Ramos (cell line): ENCODE data around the gene FCSK.

ENCODE experiments used
- in situ Hi-C: fragments of 300-500 bp; cut with MboI; formaldehyde crosslinking; loops from one replicate; pipeline ENCODE4 v1.14.3; 2022; ENCODE audit warnings: low sequenced_read_pairs; ENCODE audit not compliant: unreplicated experiment

FCSK gene

DNA sequence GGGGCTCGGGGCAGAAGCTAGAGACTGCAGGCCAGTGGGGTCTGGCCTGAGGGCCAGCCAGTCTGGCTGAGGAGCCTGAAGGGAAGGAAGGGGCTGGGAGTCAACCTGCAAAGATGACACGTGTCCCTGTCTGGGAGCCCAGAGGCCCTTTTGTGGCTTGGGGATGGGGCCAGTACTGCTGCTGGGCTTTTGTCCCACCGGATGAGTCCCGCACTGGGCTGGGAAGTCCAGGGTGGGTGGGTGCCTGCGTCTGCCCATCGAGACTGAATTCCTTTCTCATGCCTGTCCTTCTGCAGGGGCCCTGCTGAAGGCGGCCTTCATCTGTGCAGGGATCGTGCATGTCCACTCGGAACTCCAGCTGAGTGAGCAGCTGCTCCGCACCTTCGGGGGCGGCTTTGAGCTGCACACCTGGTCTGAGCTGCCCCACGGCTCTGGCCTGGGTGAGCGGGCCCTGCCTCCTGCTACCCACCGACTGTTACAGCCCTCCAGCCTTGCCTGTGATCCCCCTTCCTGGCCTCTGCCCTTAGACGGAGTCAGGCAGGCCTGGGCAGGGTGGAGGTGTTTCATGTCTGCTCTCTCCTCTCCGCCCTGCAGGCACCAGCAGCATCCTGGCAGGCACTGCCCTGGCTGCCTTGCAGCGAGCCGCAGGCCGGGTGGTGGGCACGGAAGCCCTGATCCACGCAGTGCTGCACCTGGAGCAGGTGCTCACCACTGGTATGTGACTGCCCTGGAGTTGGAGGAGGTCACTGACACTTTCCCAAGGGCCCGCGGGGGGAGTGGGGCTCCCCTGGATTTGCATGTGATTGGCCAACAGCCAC lies 20.9 kb downstream of the FCSK start:
- in situ Hi-C loops = no loop called here

DNA sequence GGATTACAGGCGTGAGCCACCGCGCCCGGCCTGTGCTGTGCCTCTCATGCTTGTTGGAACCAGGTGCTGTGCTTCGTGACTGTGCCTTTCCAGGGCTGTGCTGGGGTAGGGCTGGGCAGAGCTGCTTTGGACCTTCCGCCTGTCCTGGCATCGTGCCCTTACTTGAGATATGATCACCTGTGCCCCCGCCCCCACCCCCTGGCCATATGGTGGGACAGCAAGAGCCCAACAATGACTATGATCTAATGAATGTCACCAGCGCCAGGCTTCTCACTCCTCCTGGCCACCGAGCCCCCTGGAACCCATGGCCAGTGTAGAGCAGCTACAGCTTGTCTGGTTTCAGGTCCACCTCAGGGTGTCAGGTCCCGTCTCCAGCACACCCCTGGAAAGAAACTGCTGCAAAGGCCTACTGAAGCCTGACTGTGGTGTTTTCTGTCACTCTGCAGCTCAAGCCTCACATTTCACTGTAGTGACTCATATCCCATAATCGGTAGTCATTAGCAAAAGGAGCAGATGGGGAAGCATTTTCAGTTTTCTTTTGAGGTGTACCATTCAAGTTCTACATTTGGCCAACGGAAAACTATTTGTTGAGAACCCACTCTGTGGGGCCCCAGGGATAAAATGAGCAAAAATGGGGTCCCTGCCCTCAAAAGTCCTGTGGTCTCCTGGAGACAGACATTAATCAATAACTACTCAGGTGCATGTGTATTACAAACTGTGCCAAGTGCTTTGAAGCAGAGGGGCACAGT lies 22.1 kb downstream of the FCSK start:
- in situ Hi-C loops = no loop called here

DNA sequence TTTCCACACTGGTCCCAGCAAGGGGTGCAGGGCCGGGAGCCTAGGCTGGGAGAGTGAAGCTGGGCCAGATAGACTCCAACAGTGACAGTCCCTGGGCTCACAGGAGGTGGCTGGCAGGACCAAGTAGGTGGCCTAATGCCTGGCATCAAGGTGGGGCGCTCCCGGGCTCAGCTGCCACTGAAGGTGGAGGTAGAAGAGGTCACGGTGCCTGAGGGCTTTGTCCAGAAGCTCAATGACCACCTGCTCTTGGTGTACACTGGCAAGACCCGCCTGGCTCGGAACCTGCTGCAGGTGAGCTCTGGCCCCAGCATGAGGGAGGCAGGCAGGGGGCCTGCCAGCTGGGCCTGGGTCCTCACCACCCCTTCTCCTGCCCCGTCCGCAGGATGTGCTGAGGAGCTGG lies 23.8 kb downstream of the FCSK start:
- in situ Hi-C loops = no loop called here

DNA sequence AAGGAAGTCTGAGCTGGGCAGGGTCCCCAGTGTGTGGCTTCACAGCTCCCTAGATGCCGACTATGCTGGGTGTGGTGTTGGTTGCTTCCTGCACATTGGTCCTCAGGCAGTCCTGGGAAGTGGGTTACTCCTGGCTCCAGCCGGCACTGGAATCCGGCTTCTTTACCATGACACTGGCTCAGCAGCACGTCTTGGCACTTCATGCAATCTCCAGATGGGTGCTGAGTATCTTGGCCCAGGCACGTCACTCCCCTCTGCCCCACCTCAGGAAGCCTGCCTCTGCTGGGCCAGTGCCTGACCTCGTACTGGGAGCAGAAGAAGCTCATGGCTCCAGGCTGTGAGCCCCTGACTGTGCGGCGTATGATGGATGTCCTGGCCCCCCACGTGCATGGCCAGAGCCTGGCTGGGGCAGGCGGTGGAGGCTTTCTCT lies 24.5 kb downstream of the FCSK start:
- in situ Hi-C loops = no loop called here

DNA sequence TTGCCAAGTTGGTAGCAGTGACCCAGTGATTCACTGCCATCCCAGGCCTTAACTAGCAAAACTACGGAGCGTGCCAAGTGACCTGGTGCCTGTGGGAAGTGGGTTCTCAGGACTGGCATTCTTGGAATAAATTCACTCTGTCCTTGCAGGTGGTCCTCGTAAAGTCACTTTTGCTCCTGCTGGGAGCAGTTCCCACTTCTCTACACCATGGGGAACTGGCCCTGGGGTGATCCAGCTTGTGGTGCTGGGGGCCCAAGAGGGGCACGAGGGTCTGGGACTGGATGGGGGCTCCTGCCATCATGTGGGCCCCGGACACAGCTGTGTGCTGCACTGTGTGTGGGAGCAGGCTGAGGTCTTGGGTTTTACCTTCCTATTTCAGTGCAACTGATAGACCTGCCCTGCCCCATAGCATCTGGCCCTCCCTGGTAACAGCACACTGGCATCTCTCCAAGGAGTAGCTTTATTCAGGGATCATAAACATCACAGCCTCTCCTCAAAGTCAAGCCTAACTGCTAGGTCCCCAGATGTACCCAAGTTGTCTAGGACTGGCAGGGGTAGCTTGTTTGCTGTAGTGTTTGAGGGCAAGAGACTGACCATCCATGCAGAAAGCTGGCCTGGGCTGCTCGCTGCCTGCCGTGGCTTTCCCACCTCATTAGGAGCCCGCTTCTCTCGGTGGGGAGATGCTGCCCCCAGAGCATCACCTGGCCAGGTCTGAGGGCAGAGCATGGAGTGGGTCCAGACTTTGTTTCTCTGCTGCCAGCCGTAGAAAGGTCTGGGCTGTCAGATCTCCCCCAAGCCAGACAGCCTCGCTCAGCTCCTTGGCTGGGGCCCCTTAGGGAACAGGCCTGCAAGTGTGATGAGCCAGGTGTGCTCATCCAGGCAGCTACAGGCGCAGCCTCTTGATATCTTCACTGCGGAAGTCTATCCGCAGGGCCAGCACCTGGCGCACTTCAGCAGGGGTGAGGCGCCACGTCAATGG lies 26.0 kb downstream of the FCSK start:
- in situ Hi-C loops = no loop called here

DNA sequence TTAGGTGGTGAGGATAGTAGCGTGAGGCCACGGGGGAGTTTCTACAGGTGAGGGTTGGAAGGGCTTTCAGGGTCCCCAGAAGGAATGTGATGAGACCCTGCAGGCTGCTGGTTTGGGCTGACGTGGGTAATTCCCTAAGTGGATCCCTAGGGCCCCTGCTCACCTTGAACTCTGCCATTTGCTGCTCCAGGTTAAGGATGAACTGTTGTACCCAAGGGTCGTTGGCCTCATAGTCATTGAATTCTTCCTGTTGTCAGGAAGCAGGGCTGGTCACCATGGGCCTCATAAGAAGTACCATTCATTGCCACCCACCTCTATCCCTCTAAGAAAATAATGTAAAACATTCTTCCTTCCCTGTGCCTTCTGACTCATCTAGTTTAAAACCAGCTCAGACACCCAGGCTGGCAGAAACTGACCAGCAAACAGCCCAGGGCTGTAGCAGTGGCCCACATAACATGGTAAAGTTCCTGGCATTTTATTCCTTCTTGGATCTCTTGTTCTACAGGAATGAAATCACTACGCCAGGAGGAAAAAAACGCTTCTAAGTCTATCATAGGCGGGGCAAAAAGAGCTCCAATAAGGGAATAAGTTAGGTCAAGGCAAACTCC lies 27.6 kb downstream of the FCSK start:
- in situ Hi-C loops = no loop called here

DNA sequence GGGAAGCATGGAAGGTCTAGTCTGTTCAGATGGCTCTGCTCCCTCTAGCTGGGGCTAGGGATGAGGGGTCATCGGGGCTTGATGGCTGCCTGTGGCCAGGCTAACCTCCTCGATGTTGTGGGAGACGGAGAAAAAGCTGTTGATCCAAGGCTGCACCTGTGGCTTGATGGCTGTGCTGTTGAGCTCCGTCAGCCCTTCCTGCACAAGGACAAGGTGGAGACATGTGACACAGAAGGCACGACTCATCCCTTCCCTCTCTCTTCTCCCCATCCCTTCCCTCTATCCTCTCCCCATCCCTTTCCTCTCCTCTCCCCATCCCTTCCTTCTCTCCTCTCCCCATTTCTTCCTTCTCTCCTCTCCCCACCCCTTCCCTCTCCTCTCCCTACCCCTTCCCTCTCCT lies 28.2 kb downstream of the FCSK start:
- in situ Hi-C loops = no loop called here

DNA sequence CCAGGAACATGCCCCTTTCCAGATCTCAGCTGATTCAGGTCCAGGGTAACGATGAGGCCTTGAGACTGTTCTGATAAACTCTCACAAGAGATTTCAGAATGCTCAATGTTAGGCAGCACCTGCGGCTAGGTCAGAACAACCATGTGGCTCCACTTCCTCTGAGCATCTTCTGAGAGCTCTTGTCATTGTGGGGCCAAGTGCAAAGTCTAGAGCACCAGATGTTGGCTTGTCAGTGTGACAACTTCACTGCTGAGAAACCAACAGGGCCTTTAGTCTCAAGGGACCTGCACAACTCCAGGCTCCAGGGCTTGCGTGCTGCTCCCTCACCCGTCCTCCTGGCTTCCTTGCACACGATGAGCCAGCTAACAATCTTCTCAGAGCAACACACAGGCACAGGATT lies 29.0 kb downstream of the FCSK start:
- in situ Hi-C loops = no loop called here

DNA sequence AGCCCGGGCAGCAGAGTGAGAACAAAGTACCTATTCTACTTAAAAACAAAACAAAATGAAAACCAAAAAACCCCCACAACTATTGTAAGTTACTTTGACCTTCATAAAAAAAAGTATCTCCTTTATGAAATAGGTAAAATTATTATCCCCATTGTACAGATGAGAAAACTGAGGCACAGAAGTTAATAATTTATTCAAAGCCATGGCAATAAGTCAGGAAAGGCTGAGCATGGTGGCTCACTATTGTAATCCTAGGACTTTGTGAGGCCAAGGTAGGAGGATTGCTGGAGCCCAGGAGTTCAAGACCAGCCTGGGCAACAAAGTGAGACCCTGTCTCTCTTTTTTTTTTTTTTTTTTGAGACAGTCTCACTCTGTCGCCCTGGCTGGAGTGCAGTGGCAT lies 30.5 kb downstream of the FCSK start:
- in situ Hi-C loops = no loop called here

DNA sequence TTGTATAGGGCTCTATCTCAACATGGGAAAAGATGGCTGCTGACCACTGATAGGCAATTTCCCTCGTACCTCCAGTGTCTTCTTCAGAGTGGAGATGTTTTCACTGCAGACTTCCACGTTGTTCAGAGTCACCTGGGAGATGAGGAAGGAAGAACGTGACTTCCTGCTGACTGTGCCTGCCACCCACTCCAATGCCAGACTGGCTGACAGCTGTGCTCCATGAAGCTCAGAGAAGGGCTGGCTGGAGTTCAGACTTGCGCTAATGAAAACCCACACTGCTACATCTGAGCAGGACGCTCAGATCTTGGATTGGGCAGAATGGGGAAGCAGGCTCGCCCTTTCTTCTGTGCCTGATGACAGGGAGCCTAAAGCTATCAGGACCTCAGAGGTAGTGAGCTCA lies 35.9 kb downstream of the FCSK start:
- in situ Hi-C loops = no loop called here

DNA sequence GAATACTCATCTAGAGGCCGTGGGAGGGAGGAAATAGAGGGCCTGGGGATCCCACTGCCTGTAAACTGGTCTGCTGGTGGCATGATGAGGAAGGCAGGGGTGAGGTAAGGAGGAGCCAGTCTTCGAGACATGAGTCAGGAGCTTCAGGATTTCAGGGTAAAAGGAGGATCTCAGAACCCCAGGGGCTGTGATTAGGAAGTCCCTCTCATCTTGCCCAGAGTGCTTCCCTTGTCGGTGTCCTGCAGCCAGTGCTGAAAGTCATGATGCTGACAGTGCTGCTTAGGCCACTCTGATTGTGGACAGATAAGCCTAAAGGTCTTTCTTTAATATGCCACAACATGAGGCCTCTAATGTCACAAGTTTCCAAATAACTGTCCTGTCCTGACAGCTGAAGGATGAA lies 39.4 kb downstream of the FCSK start:
- in situ Hi-C loops = no loop called here

DNA sequence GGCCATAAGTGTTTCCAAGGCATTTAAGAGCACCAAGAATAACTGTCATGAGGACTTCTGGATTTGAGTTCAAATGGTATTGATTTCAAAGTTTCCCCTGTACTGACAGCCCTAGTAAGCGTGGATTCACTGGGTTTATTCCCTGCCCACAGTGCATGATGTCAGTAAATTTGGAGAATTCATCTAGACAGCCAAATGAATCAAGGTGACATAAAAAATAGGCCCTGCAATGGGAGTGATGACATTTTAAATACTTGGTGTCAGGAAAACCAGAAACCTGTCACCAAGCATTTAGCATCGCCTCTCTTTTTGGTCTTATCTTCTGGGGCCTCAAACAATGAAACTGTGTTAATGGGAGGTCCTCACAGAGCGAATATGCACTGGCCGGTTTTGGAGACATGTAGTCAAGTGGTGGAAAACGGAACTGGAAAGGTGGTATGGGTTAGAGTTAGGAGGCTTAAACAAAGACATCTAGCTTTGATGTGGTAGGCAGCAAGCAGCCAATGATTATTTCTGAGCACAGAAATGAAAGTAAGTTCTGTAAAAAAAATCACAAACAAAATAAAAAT lies 39.9 kb downstream of the FCSK start:
- in situ Hi-C loops = no loop called here

DNA sequence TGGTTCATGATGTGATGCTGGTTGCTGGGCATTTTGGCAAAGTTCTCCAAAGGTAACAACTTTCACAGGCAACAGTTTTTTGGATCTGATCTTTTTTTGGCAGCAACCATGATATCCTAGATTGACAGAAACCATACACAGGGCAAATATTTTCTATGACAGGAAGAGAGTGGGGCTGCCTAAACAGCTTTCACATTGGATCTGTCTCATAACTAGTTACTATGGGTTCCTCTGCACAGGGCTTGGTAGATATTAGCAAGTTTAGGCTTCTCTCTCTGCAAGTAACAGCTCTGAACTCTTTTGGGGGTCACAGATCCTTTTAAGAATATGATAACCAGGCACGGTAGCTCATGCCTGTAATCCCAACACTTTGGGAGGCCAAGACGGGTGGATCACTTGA lies 40.4 kb downstream of the FCSK start:
- in situ Hi-C loops = no loop called here

DNA sequence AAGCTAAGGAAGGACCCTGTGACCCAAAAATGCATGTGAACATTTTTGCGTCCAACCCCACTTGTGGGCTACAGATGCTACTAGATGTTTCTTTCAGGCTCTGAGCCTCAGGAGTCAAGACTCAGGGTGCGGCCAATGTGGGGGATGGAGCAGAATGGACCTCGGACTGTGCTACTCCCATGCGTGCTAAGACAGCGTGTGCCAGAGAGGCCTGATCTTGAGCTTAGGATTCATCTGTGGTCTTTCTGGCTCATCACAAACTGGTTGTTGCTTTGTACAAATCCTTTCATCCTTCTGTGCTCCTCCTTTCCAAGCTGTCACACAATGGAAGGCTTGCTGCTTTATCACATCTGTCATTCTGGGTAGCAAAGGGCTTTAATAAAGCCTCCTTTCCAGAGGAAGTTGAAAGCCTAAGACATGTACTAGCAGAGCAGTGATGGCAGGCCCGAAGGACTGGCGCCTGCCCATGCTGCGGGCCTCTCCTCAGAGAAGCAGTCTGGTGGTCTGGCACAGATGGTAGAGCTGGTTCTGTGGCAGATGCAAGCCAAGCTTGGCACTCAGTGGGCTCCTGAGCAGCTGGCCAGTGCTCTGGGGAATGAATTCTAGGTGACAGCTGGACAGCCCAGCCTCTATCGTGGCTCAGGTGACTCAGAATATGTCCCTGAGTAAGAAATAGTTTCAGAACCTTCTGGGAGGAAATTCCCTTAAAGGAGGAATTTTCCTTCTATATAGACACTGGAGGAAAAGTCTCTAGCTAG lies 41.2 kb downstream of the FCSK start:
- in situ Hi-C loops = no loop called here

DNA sequence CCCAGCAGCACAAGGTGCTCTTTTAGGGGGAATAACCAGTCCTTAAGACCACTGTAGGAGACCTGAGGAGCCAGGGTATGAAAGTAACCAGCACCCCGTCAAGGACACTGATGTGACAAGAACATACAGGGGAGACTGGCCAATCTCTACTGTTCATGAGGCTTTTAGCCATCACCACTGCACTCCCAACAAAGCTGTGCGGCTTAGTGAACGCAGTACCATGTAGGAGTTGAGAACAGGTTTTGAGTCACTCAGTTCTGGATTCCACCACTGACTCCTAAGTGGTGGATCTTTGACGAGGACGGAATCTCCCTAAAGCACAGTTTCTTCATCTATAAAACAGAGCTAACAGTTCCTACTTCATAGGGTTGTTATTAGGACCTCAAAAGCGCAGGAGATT lies 42.1 kb downstream of the FCSK start:
- in situ Hi-C loops = no loop called here

DNA sequence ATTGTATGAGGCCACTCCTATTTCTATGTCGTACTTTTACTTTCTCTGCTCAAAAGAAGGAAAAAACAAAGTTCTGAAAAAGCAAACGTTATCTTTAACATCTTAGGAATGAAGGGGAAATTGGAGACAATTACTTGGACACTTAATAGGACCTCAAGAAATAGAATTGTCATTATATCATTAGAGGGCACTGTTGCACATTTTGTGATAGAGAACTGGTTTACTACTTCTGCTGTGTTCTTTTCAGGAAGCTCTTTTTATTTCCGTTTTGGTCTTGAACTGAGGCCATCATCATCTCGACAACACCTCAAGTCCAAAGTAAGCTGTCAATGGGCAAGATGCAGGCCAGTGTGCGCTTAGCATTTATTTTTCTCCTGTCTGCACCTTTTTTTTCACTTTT lies 54.4 kb downstream of the FCSK start:
- in situ Hi-C loops = no loop called here

DNA sequence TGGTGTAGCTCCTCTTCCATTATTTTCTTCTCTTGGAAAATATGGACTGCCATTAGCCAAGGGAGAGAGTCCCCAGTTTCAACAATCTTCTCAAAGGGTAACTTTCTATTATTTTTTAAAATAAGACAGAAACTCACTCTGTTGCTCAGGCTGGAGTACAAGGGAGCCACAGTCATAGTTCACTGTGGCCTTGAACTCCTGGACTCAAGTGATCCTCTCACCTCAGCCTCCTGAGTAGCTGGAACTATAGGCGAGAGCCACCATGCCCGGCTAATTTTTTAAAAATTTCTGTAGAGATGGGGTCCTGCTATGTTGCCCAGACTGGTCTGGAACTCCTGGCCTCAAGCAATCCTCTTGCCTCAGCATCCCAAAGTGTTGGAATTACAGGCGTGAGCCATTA lies 55.8 kb downstream of the FCSK start:
- in situ Hi-C loops = no loop called here

DNA sequence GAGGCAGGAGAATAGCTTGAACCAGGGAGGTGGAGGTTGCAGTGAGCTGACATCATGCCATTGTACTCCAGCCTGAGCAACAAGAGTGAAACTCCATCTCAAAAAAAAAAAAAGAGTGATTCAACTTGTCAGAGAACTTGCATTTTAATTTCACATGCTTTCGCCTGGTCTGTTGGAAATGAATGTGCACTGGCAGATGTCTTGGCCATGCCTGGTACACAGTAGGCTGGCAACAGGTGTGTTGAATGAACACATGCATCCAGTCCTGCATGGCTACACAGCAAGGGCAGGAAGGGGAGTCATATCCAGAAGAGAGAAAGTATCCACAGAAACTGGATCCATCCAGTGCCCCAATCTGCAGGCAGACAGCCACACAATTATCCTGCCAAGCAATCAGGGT lies 57.4 kb downstream of the FCSK start:
- in situ Hi-C loops = no loop called here

DNA sequence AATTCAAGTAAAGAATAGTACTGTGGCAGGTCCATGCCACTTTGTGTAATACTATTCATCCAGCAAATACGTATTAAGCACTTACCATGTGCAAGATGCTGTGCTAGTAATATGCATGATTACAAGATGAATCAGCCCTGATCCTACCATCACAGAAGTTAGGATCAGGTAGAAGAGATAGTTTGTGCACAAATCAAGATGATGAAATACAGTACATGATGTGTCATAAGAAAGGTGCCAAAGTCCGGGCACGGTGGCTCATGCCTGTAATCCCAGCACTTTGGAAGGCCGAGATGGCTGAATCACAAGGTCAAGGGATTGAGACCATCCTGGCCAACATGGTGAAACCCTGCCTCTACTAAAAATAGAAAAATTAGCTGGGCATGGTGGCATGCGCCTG lies 58.1 kb downstream of the FCSK start:
- in situ Hi-C loops = no loop called here
